CD14-positive monocyte (primary cell): Measurements from ENCODE around the gene SLC25A36. TPM values are rescaled to one million over a fixed set of nuclear protein-coding genes. Genes with fewer than 3 reads are reported as not detected.
A peak's percentile ranks its signal among the peaks of the same experiment; 100 is the strongest.
"Not testable (repeated sequence)": the region's sequence is repeated elsewhere in the genome, so short reads cannot be mapped to it uniquely, and the experiment has no call there.

Source experiments
- DNase-seq, 3 donors: peaks; one replicate each; pipeline ENCODE4 v3.0.0-alpha.2; 2011 to 2022
- H2AFZ ChIP-seq: 2 replicates; pipeline ENCODE4 v1.6.0; 2012; ENCODE audit warnings: mild to moderate bottlenecking, low read depth, low read length, inconsistent platforms; ENCODE audit not compliant: insufficient read depth, poor library complexity, severe bottlenecking
- H3K27ac ChIP-seq, 2 donors: 1 replicate in 1 of 2; 2 replicates in 1 of 2; pipeline ENCODE4 v1.5.1; 2012 to 2013; ENCODE audit warnings: low read length in 2 of 2, control low read depth in 1 of 2, inconsistent platforms in 1 of 2, low read depth in 1 of 2, mild to moderate bottlenecking in 1 of 2
- H3K27me3 ChIP-seq, 2 donors: one replicate each; pipeline versions ENCODE4 v1.6.0 to v1.6.1; 2011 to 2013; ENCODE audit warnings: low read length in 2 of 2; ENCODE audit not compliant: control insufficient read depth in 2 of 2, insufficient read depth in 2 of 2
- H3K36me3 ChIP-seq, 2 donors: replicated peaks in 1 of 2; 1 replicate in 1 of 2; 2 replicates in 1 of 2; pipeline versions ENCODE4 v1.5.1 to v1.6.1; 2012 to 2013; ENCODE audit warnings: low read length in 2 of 2, control low read depth in 1 of 2, inconsistent platforms in 1 of 2, mild to moderate bottlenecking in 1 of 2; ENCODE audit not compliant: insufficient read depth in 2 of 2, control insufficient read depth in 1 of 2
- H3K4me1 ChIP-seq, 2 donors: 1 replicate in 1 of 2; 2 replicates in 1 of 2; pipeline versions ENCODE4 v1.5.1 to v1.6.1; 2012 to 2013; ENCODE audit warnings: low read length in 2 of 2, control low read depth in 1 of 2, inconsistent platforms in 1 of 2, mild to moderate bottlenecking in 1 of 2, moderate library complexity in 1 of 2; ENCODE audit not compliant: insufficient read depth in 2 of 2, control insufficient read depth in 1 of 2
- H3K4me2 ChIP-seq: replicated peaks from 2 replicates; pipeline ENCODE3; 2012; ENCODE audit warnings: low read length, moderate library complexity, mild to moderate bottlenecking; ENCODE audit not compliant: poor library complexity, severe bottlenecking; ENCODE audit errors: extremely low read depth
- H3K4me3 ChIP-seq, 3 experiments: fragments of 200-600 bp in 1 of 3; sonication (generic) in 1 of 3; replicated peaks in 1 of 3; 1 replicate in 2 of 3; 2 replicates in 1 of 3; pipeline ENCODE4 v1.5.1; 2011 to 2013; ENCODE audit warnings: low read length in 3 of 3, mild to moderate bottlenecking in 3 of 3, control low read depth in 2 of 3, low read depth in 2 of 3, inconsistent platforms in 1 of 3, moderate library complexity in 1 of 3
- H3K79me2 ChIP-seq: 2 replicates; pipeline ENCODE4 v1.6.0; 2012; ENCODE audit warnings: mild to moderate bottlenecking, control low read depth, inconsistent platforms, low read length, moderate library complexity; ENCODE audit not compliant: insufficient read depth
- H3K9ac ChIP-seq: 2 replicates; pipeline ENCODE4 v1.6.0; 2017; ENCODE audit warnings: low read length, mild to moderate bottlenecking; ENCODE audit not compliant: insufficient read depth, poor library complexity, severe bottlenecking
- H3K9me3 ChIP-seq, 2 donors: replicated peaks in 1 of 2; 1 replicate in 1 of 2; 2 replicates in 1 of 2; pipeline versions ENCODE4 v1.5.1 to v1.6.1; 2012 to 2013; ENCODE audit warnings: low read length in 2 of 2, control low read depth in 1 of 2; ENCODE audit not compliant: control insufficient read depth in 1 of 2, insufficient read depth in 1 of 2
- H4K20me1 ChIP-seq: 2 replicates; pipeline ENCODE4 v1.6.0; 2012; ENCODE audit warnings: mild to moderate bottlenecking, low read length, control low read depth, moderate library complexity; ENCODE audit not compliant: insufficient read depth
- H3K27ac Mint-ChIP-seq, 7 donors: one replicate each; pipeline ENCODE4 v1.8.0; 2020; ENCODE audit warnings: mild to moderate bottlenecking in 7 of 7, mixed read lengths in 7 of 7, moderate library complexity in 6 of 7, inconsistent platforms in 2 of 7
- H3K27me3 Mint-ChIP-seq, 3 donors: one replicate each; pipeline ENCODE4 v1.8.0; 2021 to 2022; ENCODE audit warnings: low read depth in 3 of 3, mild to moderate bottlenecking in 3 of 3, mixed read lengths in 3 of 3, moderate library complexity in 3 of 3, inconsistent platforms in 1 of 3
- H3K36me3 Mint-ChIP-seq, 2 donors: one replicate each; pipeline ENCODE4 v1.8.0; 2020; ENCODE audit warnings: mixed read lengths in 2 of 2, inconsistent platforms in 1 of 2, mild to moderate bottlenecking in 1 of 2
- H3K4me1 Mint-ChIP-seq: one replicate; pipeline ENCODE4 v1.8.0; 2020; ENCODE audit warnings: mild to moderate bottlenecking, mixed read lengths
- H3K4me3 Mint-ChIP-seq, 2 donors: one replicate each; pipeline ENCODE4 v1.8.0; 2020; ENCODE audit warnings: mild to moderate bottlenecking in 2 of 2, mixed read lengths in 2 of 2, moderate library complexity in 1 of 2
- H3K9me3 Mint-ChIP-seq, 7 donors: one replicate each; pipeline ENCODE4 v1.8.0; 2020 to 2022; ENCODE audit warnings: mixed read lengths in 7 of 7, mild to moderate bottlenecking in 6 of 7, moderate library complexity in 6 of 7, inconsistent platforms in 2 of 7
- WGBS: methylation state at CpG from one replicate; pipeline ENCODE4 v1.1.5; 2013; ENCODE audit warnings: missing lambda C conversion rate; ENCODE audit not compliant: insufficient coverage; 5-methylcytosine and 5-hydroxymethylcytosine counted together
- intact Hi-C, 2 donors: fragments of 100-400 bp; cut with micrococcal nuclease; formaldehyde crosslinking; loops; one replicate each; pipeline versions ENCODE4 v1.15.0 to v1.15.1; 2023
- polyA plus RNA-seq, 3 donors: library from polyadenylated mRNA; depleted of rRNA in 1 of 3; unstranded in 2 of 3; stranded (reverse) in 1 of 3; fragments of 300-500 nt in 2 of 3; fragments of >200 nt in 1 of 3; fragmentation: Illumina TruSeq in 2 of 3; gene quantifications; 1 replicate in 2 of 3; 2 replicates in 1 of 3; pipeline ENCODE4 v1.2.3, GENCODE V29; 2012 to 2021
- TF ChIP-seq, protein P1 (sequence below): fragments of 200-600 bp; IDR thresholded peaks from one replicate; pipeline ENCODE4 v1.8.0; 2022; ENCODE audit warnings: antibody characterized with exemption, mild to moderate bottlenecking

The SLC25A36 gene
- polyA plus RNA-seq, 3 donors, result 20.4 to 30.3 (median 20.6) TPM

- Histone ChIP-seq H3K36me3 (peaks cover 0 to 2% of the 10 kb centered on the region in 2 donors), H3K27ac (no peak overlapping the region), H3K4me3 (no peak overlapping the region), H3K79me2 (peaks cover 98% of the 10 kb centered on the region), H3K9ac (no peak overlapping the region), H2AFZ (no peak overlapping the region), H3K9me3 (no peaks in the 10 kb centered on the region), H3K4me1 (peaks cover 3 to 6% of the 10 kb centered on the region in 2 donors), H3K4me2 (no peak overlapping the region), H4K20me1 (peaks cover 70% of the 10 kb centered on the region), H3K27me3 (no peaks in the 10 kb centered on the region)
- Mint-ChIP-seq H3K9me3 (no peaks in the 10 kb centered on the region), H3K27me3 (no peaks in the 10 kb centered on the region), H3K36me3 (peaks cover 0 to 10% of the 10 kb centered on the region in 2 donors), H3K4me1 (peaks cover 20% of the 10 kb centered on the region), H3K4me3 (no peak overlapping the region), H3K27ac (peak overlapping the region in 1 of 7 donors; percentile 11)
- no CpG with 5 or more reads among the region's 1 CpG for WGBS
- no peak for DNase-seq
- TF ChIP-seq, protein P1, sequence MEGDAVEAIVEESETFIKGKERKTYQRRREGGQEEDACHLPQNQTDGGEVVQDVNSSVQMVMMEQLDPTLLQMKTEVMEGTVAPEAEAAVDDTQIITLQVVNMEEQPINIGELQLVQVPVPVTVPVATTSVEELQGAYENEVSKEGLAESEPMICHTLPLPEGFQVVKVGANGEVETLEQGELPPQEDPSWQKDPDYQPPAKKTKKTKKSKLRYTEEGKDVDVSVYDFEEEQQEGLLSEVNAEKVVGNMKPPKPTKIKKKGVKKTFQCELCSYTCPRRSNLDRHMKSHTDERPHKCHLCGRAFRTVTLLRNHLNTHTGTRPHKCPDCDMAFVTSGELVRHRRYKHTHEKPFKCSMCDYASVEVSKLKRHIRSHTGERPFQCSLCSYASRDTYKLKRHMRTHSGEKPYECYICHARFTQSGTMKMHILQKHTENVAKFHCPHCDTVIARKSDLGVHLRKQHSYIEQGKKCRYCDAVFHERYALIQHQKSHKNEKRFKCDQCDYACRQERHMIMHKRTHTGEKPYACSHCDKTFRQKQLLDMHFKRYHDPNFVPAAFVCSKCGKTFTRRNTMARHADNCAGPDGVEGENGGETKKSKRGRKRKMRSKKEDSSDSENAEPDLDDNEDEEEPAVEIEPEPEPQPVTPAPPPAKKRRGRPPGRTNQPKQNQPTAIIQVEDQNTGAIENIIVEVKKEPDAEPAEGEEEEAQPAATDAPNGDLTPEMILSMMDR, result no peak
- intact Hi-C loops, result no loop called here
Observed at GRCh38 chr3:140950144-140950543, 8.5 kb downstream of the SLC25A36 start.

GRCh38 chr3:140950863-140951262, 9.2 kb downstream of the SLC25A36 start:
- intact Hi-C loops, result no loop called here
- Histone ChIP-seq H3K9ac (no peak overlapping the region), H3K79me2 (peaks cover 98% of the 10 kb centered on the region), H3K4me2 (no peak overlapping the region), H3K27me3 (no peaks in the 10 kb centered on the region), H2AFZ (no peak overlapping the region), H3K4me1 (no peaks in the 10 kb centered on the region), H3K4me3 (no peak overlapping the region), H3K36me3 (peaks cover 0 to 2% of the 10 kb centered on the region in 2 donors), H3K9me3 (no peaks in the 10 kb centered on the region), H4K20me1 (peaks cover 77% of the 10 kb centered on the region), H3K27ac (no peak overlapping the region)
- H3K9me3 Mint-ChIP-seq, result no peaks in the 10 kb centered on the region
- DNase-seq, result no peak
- TF ChIP-seq, protein P1, result no peak
- peaks cover 17% of the 10 kb centered on the region for H3K4me1 Mint-ChIP-seq
- no CpG with 5 or more reads among the region's 2 CpGs for WGBS
- peak overlapping the region in 2 of 7 donors; percentile 14 to 61 for H3K27ac Mint-ChIP-seq
- peaks cover 3 to 10% of the 10 kb centered on the region in 2 donors for H3K36me3 Mint-ChIP-seq
- H3K4me3 Mint-ChIP-seq, result no peak overlapping the region
- H3K27me3 Mint-ChIP-seq, result no peaks in the 10 kb centered on the region

GRCh38 chr3:140951750-140952149, 10.1 kb downstream of the SLC25A36 start:
- H3K27ac Mint-ChIP-seq, H3K27ac ChIP-seq, intact Hi-C loops, H3K4me1 ChIP-seq, H3K9me3 Mint-ChIP-seq, H3K9me3 ChIP-seq, H3K4me3 Mint-ChIP-seq, H3K4me2 ChIP-seq, DNase-seq, H3K36me3 ChIP-seq, H3K27me3 ChIP-seq, H3K9ac ChIP-seq, H3K4me3 ChIP-seq, H2AFZ ChIP-seq, H3K27me3 Mint-ChIP-seq: not testable (repeated sequence)
- Histone ChIP-seq H3K79me2 (peaks cover 97% of the 10 kb centered on the region), H4K20me1 (peaks cover 69% of the 10 kb centered on the region)
- Mint-ChIP-seq H3K36me3 (peaks cover 7 to 12% of the 10 kb centered on the region in 2 donors), H3K4me1 (peaks cover 13% of the 10 kb centered on the region)
- WGBS, result 100% methylated on average over 3 of the region's 5 CpGs
